NCI-H345 treated with DMSO at 0.1 percent for 48 hours (cell line): ENCODE data around the gene MAB21L3.

Experiments used
- DNase-seq: peaks from one replicate; lab custom pipeline; 2025; ENCODE audit not compliant: unreplicated experiment; lab: John Stamatoyannopoulos, UW

The MAB21L3 gene

DNA sequence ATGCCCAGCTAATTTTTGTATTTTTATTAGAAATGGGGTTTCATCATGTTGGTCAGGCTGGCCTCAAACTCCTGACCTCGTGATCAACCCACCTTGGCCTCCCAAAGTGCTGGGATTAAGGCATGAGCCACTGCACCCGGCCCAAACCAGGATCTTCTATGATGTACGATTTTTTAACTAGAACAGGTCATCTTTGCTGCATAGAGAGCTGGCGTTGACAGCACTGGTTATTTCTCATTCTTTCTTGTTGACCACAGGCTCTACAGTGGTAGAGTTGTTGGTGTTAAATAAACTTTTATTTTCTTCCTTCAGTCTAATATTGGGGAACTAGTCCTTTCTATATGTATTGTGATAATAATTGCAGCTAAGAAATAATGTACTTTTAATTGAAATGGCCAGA, 3.8 kb upstream of the MAB21L3 start:
- no peak for DNase-seq

GRCh38 chr1:116111524-116112021, 374 bp downstream of the MAB21L3 start:
- no peak for DNase-seq

GRCh38 chr1:116112388-116113140, 1.4 kb downstream of the MAB21L3 start:
- no peak for DNase-seq

- DNase-seq: no peak
These were observed 2.4 kb downstream of the MAB21L3 start for GRCh38 chr1:116113615-116114014.

DNA sequence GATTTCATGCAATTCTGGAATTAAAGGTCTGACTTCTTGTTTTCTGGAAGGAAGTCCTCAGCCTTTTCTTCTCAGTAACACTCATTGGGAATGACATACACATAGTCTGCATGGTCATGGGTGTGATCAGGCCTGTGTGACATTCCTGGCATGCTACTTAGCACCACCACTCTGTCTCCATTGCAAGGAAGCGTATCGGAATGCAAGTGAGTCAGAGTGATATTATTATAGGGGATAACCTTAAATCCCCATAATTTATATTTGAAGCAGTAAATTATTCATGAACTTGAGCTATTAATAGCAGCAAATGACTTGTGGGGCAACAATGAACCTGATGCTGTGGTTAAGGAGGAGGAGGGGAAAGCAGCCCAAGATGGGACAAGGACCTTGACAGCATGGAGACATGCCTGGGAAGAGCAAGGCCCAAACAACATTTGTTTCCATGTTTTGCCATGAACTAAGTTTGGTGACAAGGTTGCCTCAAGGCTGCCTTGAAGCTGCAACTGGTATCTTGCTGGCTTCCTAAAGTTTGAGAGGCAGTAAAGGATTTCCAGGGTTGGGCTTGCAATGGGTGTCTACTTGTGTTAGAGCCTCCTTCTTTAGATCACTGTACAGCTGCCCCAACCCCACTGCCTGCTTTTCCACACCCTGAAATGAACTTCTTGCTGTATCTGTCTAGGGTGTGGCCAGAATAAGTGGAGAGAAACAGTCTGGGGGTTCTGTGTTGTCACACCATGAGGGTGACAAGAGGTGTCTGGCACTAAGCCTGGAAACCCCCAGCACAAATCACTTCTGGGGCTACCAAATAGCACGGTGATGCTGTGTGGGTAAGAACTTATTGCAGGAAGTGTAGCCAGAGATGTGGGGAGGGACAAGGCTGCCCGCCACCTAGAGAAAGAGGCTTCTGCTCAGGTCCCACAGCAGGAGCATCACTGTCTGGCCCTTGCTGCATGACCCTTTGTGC, 4.6 kb downstream of the MAB21L3 start:
- DNase-seq: no peak

- DNase-seq: no peak
These were observed 7.3 kb downstream of the MAB21L3 start for GRCh38 chr1:116118471-116118870.

- DNase-seq: no peak
These were observed 8.7 kb downstream of the MAB21L3 start for GRCh38 chr1:116119876-116120275.

DNA sequence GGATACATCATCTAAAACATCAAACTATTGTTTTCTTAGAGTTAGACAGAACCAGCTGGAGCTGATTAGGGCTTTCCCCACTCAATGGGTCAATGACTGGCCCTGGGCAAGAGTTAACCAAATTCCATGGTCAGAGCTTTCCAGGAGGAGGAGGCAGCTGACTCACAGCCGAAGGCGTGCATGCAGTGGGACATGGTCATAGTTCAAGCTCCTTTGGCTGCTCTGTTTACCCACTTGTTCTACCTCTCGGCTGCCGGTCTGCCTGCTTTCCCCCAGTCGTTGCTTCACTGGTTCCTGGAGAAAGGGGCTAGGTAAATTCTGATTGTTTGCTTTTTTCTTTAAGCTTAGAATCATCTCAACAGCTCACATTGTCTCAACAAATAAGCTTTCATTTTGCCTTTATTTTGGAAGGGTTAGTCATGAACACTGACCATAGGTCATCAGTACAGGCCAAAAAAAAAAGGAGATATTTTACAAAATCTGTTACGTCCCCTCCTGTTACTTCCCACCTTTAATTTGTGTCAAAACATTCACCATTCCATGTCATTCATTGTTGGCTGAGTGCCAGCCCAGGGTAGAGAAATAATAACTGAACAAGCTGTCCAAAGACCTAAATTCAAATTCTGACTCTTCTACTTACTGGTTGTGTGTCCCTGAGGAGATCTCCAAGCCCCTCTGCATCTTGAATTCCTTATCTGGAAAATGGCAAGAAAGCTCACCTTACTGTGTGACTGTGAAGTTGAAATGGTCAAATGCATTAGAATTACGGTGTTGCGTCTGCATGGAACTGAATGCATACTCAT, 12.0 kb downstream of the MAB21L3 start:
- no peak for DNase-seq

GRCh38 chr1:116123837-116124533, 12.8 kb downstream of the MAB21L3 start:
- no peak for DNase-seq

DNA sequence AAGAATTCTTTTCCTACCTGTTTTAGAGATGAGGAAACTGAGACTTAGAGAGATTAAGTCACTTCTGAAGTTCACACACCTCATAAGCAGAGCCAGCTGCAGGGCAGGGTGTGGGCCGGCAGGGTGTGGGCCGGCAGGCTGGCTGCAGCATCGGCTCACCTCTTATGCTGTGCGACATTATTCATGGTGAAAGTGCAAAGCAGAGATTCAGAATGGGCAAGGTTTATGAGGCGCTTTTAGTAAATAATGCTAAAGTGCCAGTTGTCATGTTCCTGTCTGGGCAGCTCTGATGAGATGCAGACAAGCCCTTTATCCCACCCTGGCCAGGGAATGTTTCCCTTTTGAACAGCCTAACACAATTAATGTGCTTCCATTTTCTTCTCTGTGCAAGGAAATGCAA, 14.6 kb downstream of the MAB21L3 start:
- DNase-seq: no peak

GRCh38 chr1:116126281-116126680, 15.1 kb downstream of the MAB21L3 start:
- DNase-seq: no peak

GRCh38 chr1:116127123-116127847, 16.1 kb downstream of the MAB21L3 start:
- no peak for DNase-seq

DNA sequence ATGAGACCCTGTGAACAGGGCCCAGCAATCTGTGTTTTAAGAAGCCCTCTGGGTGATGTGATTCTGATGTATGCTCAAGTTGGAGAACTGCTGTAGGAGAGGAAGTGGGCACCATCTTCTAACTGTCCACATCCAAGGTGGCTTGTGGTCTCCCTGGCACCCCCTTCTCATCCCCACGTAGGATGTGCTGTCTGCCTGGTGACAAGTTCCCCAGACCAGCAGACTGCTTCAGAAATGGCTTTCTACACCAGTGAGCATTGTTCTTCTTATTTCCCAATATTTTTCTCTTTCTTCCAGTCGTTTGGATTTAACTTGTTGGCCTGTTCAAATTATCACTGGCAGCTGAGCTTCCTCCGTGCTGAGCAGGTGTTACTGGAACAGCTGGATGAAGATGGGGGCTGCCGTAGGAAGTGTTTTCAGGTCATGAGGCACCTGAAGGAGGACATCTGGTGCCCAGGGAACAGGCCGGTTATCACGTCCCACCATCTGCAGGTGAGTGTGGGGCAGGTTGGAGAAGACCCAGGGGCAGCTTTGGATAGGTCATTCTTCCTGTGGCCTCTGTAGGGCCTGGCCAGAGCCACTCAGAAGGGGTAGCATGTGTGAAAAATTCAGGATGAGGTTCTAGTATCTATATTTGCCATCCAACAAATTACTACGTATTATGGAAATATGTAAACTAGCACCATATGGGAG, 16.8 kb downstream of the MAB21L3 start:
- no peak for DNase-seq

GRCh38 chr1:116128664-116129063, 17.5 kb downstream of the MAB21L3 start:
- no peak for DNase-seq

DNA sequence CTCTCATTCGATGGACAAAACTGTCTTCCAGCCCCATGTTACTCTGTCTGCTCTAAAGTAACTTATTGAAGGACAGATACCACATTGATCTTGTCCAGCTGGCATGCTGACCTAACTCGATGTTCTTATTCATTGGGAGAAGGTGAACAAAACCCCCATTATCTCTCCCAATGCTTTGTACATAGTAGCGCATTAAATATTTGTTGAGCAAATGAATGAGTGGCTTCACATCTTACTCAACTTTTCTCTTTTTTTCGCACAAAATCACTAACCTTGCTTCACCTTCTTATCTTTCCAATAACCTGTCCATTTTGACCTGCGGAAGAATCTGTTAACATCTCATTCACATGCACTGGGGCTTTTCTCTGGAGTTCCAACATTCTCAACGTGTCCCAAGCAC, 18.3 kb downstream of the MAB21L3 start:
- no peak for DNase-seq

DNA sequence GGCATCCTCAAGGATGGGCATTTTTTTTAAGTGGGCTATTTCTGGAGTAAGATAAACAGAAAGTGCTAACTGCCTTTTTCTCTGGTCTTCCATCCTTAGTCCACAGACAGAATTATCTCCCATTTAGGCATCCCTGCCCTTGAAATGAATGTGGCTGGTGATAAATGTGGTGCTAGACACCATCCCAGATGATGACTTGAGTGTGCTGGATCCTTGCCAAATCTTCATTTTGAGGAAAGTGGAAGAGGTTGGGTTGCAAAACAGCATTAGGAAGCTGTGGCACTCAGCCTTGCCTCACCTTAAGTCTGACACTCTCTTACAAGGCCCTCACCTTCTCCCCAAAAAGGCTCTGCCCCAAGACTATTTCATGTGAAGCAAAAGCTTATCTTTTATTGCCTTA, 19.2 kb downstream of the MAB21L3 start:
- DNase-seq: no peak

GRCh38 chr1:116131170-116131569, 20.0 kb downstream of the MAB21L3 start:
- no peak for DNase-seq

DNA sequence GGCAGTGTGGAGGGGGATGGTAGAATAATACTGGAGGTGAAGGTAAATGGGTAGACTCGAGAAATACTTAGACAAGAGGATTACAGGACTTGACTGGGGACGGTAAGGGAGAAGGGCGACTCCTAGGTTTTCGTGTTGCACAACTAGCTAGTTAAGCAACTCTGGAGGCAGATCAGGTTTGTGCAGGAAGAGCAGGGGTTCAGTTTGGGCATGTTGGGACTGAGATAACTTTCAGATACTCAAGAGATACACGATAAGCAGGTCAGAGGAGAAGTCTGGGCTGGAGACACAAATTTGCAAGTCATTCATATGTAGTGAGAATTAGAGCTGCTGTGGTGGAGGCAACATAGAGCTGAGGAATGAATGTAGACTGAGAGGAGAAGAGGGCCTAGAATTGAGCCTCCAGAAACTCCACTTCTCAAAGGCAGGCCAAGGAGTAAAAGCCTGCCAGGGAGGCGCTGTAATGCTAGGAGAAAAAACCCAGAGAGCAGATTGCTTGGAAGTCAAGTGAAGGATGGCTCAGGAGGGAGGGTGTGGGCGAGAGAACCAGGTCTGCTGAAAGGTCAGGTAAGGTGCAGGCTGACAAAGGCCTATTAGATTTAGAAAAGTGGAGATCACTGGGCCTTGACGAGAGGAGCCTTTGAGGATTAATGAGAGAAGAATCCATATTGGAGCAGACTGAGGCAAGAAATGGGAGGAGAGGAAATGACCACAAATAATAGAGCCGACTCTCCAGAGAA, 20.8 kb downstream of the MAB21L3 start:
- DNase-seq: no peak
